Measurements from ENCODE around the gene NFYB. TPM values are rescaled to one million over a fixed set of nuclear protein-coding genes. Genes with fewer than 3 reads are reported as not detected.

NFYB gene
- total RNA-seq, 1 donor from 2014 or later = 40.2 TPM

DNA sequence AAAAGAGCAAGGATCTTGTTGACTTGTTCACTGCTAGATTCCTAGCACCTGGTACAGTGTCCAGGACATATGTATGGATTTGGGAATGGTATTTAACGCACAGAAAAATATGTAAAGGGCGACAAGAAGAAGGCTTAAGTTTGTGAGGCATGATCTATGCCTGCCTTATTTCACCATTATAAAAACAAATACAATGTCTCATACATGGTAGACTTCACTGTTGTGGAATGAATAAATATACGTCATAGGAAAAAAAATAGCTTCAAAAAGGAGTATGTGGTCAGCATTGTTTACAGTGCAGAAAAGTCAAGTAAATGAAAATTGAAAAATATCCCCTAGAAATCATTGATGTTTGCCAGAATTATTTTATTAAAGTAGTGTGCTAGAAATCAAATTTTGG lies 43.7 kb downstream of the NFYB start:
- TF ChIP-seq, protein P1, sequence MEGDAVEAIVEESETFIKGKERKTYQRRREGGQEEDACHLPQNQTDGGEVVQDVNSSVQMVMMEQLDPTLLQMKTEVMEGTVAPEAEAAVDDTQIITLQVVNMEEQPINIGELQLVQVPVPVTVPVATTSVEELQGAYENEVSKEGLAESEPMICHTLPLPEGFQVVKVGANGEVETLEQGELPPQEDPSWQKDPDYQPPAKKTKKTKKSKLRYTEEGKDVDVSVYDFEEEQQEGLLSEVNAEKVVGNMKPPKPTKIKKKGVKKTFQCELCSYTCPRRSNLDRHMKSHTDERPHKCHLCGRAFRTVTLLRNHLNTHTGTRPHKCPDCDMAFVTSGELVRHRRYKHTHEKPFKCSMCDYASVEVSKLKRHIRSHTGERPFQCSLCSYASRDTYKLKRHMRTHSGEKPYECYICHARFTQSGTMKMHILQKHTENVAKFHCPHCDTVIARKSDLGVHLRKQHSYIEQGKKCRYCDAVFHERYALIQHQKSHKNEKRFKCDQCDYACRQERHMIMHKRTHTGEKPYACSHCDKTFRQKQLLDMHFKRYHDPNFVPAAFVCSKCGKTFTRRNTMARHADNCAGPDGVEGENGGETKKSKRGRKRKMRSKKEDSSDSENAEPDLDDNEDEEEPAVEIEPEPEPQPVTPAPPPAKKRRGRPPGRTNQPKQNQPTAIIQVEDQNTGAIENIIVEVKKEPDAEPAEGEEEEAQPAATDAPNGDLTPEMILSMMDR (IDR thresholded peaks at IDR 0.05; ENCODE audit: unreplicated experiment) = no peak
- H3K4me3 Mint-ChIP-seq = no peak overlapping the region
- DNase-seq (ENCODE audit: low spot score in 2 of 2, unreplicated experiment in 2 of 2) = no peak
- H3K4me1 Mint-ChIP-seq = peaks cover 3% of the 10 kb centered on the region
- peaks cover 32% of the 10 kb centered on the region for H3K36me3 Mint-ChIP-seq
- H3K9me3 Mint-ChIP-seq = no peaks in the 10 kb centered on the region
- H3K27ac Mint-ChIP-seq = no peak overlapping the region
- no peaks in the 10 kb centered on the region for H3K27me3 Mint-ChIP-seq (ENCODE audit: low read depth)

DNA sequence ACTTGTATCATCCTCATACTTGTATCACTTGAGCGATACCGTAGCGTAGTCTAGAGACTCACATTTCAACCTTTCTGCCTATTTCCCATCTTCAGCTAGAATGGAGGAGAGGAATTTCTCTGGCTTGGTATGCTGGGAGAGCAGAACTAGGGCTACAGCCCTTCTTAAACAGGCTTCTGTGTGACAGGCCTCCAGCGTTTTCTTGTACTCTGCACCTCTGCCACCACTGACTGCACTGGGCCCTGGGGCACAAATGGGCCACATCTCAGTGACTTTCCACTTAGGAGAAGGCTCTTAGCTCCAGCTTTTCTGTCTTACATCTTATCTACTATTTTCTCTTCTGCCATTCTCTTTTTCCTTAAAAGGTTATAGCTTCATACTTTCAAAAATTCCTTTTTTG lies 46.9 kb downstream of the NFYB start:
- TF ChIP-seq, protein P1 (IDR thresholded peaks at IDR 0.05; ENCODE audit: unreplicated experiment) = no peak
- Mint-ChIP-seq H3K36me3 (peaks cover 32% of the 10 kb centered on the region), H3K27me3 (ENCODE audit: low read depth) (no peaks in the 10 kb centered on the region), H3K27ac (no peak overlapping the region), H3K4me3 (no peak overlapping the region), H3K9me3 (no peaks in the 10 kb centered on the region), H3K4me1 (no peaks in the 10 kb centered on the region)
- DNase-seq (ENCODE audit: low spot score in 2 of 2, unreplicated experiment in 2 of 2) = no peak

DNA sequence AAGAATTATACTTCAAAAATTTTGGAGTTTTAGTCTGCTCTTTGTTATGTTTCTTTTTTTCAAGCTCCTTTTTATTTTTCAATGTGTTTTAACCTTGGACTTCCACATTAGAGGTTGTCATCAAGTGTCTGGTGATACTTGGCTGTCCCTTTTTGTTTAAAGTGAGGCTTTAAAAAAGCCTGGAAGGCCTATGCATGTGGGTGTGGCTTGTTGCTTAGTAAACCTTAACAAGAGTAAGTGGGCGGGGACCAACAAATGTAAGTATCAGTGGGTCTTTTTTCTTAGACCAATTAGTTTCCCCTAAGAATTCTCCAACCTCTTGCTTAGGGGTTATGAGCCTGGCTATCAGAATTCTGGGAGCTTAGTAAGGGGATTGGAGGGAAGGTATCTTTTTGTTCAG lies 47.3 kb downstream of the NFYB start:
- no peaks in the 10 kb centered on the region for H3K9me3 Mint-ChIP-seq

DNA sequence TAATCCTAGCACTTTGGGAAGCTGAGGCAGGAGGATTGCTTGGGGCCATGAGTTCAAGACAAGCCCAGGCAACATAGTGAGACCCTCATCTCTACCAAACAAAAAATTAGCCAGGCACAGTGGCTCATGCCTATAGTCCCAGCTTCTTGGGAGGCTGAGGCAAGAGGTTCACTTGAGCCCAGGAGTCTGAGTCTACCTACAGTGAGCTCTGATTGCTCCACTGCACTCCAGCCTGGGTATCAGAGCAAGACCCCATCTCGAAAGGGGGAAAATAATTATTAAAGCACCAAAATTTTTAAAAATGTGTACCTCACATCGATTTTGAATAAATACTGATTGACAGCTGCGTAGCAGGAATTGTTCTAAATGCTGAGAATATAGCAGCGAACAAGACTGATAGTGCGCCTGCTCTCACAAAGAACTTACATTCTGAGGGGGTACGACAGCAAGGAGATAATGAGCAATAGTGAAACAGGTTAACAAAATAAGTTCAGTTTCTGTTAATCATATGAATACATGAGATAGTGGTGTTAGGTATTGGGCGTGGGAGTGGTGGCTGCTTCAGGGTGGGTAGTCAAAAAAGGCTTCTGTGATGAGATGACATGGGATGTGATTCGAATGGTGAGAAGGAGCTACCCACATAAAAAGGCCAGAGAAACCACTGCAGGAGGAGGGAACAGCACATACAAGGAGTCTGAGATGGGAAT lies 54.1 kb downstream of the NFYB start:
- Mint-ChIP-seq H3K4me1 (no peaks in the 10 kb centered on the region), H3K36me3 (peaks cover 27% of the 10 kb centered on the region), H3K27me3 (ENCODE audit: low read depth) (no peaks in the 10 kb centered on the region), H3K9me3 (no peaks in the 10 kb centered on the region), H3K27ac (no peak overlapping the region), H3K4me3 (no peak overlapping the region)
- no peak for DNase-seq (ENCODE audit: low spot score in 2 of 2, unreplicated experiment in 2 of 2)
- TF ChIP-seq, protein P1 (IDR thresholded peaks at IDR 0.05; ENCODE audit: unreplicated experiment) = no peak

More for the DNA sequence above, 47.3 kb downstream of the NFYB start:
- no peaks in the 10 kb centered on the region for H3K27me3 Mint-ChIP-seq (ENCODE audit: low read depth)
- peaks cover 32% of the 10 kb centered on the region for H3K36me3 Mint-ChIP-seq
- no peak overlapping the region for H3K27ac Mint-ChIP-seq
- DNase-seq (ENCODE audit: low spot score in 2 of 2, unreplicated experiment in 2 of 2) = no peak
- H3K4me1 Mint-ChIP-seq = no peaks in the 10 kb centered on the region
- H3K4me3 Mint-ChIP-seq = no peak overlapping the region
- TF ChIP-seq, protein P1 (IDR thresholded peaks at IDR 0.05; ENCODE audit: unreplicated experiment) = no peak

DNA sequence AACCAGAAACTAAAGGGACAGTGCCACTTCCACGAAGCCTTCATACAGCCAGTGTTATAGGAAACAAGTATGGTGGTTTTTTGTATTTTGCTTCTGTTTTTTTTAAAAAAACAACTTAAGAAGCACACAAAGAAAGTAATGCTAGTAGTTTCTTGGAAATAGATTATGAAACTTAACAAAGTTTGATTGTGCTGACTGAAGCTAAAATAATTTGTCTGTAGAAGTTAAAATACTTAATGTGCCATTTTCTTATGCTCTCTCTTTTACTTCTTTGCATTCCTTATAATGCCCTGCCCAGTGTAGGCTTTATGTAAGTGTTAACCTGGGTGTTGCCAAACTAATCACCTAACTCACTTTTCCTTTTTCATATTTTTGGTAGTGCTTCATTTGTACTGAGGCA lies 57.2 kb downstream of the NFYB start:
- Mint-ChIP-seq H3K9me3 (no peaks in the 10 kb centered on the region), H3K27ac (no peak overlapping the region), H3K36me3 (peaks cover 30% of the 10 kb centered on the region), H3K4me1 (no peaks in the 10 kb centered on the region), H3K4me3 (no peak overlapping the region), H3K27me3 (ENCODE audit: low read depth) (no peaks in the 10 kb centered on the region)
- no peak for DNase-seq (ENCODE audit: low spot score in 2 of 2, unreplicated experiment in 2 of 2)
- TF ChIP-seq, protein P1 (IDR thresholded peaks at IDR 0.05; ENCODE audit: unreplicated experiment) = no peak

Measured in mesothelial cell of epicardium (in vitro differentiated cells).